Stimulated activated CD4-positive, alpha-beta T cell treated with anti-CD3 and anti-CD28 coated beads, Interleukin-4, amount 100 ng/mL, for 1 hour (primary cell): ENCODE measurements around the gene CYP4F22.

Experiments used
- DNase-seq: peaks from one replicate; pipeline ENCODE4 v3.0.0-alpha.2; 2020

Gene CYP4F22

GRCh38 chr19:15538774-15539173, 30.4 kb downstream of the CYP4F22 start:
- no peak for DNase-seq

- no peak for DNase-seq
Observed at GRCh38 chr19:15539638-15540037, 31.3 kb downstream of the CYP4F22 start.

- DNase-seq, result no peak
Observed at GRCh38 chr19:15540435-15540834, 32.1 kb downstream of the CYP4F22 start.

GRCh38 chr19:15544283-15544682, 36.0 kb downstream of the CYP4F22 start:
- DNase-seq, result no peak

GRCh38 chr19:15544970-15545369, 36.6 kb downstream of the CYP4F22 start:
- no peak for DNase-seq

GRCh38 chr19:15548648-15549047, 40.3 kb downstream of the CYP4F22 start:
- no peak for DNase-seq

- DNase-seq, result no peak
Observed at GRCh38 chr19:15549581-15549980, 41.3 kb downstream of the CYP4F22 start.

- no peak for DNase-seq
Observed at GRCh38 chr19:15550273-15550672, 41.9 kb downstream of the CYP4F22 start.

GRCh38 chr19:15550929-15551292, 42.6 kb downstream of the CYP4F22 start:
- no peak for DNase-seq

GRCh38 chr19:15551293-15552004, 43.1 kb downstream of the CYP4F22 start:
- peak; percentile 71 for DNase-seq

GRCh38 chr19:15555021-15555420, 46.7 kb downstream of the CYP4F22 start:
- DNase-seq, result no peak

- DNase-seq, result peak; percentile 98
Observed at GRCh38 chr19:15555759-15556633, 47.7 kb downstream of the CYP4F22 start.

GRCh38 chr19:15556634-15557181, 48.4 kb downstream of the CYP4F22 start:
- DNase-seq, result no peak

- no peak for DNase-seq
Observed at GRCh38 chr19:15557223-15557622, 48.9 kb downstream of the CYP4F22 start.

- no peak for DNase-seq
Observed at GRCh38 chr19:15562145-15562544, 53.8 kb downstream of the CYP4F22 start.

- no peak for DNase-seq
Observed at GRCh38 chr19:15562861-15563260, 54.5 kb downstream of the CYP4F22 start.

GRCh38 chr19:15563325-15563794, 55.0 kb downstream of the CYP4F22 start:
- DNase-seq, result no peak

- DNase-seq, result no peak
Observed at GRCh38 chr19:15563931-15564330, 55.6 kb downstream of the CYP4F22 start.

GRCh38 chr19:15564534-15565168, 56.3 kb downstream of the CYP4F22 start:
- DNase-seq, result no peak

GRCh38 chr19:15570420-15570819, 62.1 kb downstream of the CYP4F22 start:
- DNase-seq, result no peak

- no peak for DNase-seq
Observed at GRCh38 chr19:15575406-15575805, 67.1 kb downstream of the CYP4F22 start.

GRCh38 chr19:15576526-15577156, 68.3 kb downstream of the CYP4F22 start:
- DNase-seq, result no peak
